Gastroesophageal sphincter (tissue), 3 donors: ENCODE data around the gene MEF2D.

Experiments used
- CTCF ChIP-seq, 4 experiments: fragments of 200-600 bp in 2 of 4; fragments of 450-650 bp in 2 of 4; sonication (generic) in 1 of 4; IDR thresholded peaks; one replicate each; pipeline ENCODE4 v1.5.1; 2017 to 2019; ENCODE audit warnings: antibody characterized with exemption in 4 of 4, mild to moderate bottlenecking in 2 of 4, moderate library complexity in 2 of 4
- POLR2AphosphoS5 ChIP-seq: sonication (generic); formaldehyde crosslinking; IDR thresholded peaks from one replicate; pipeline ENCODE4 v1.6.1; 2017; ENCODE audit warnings: antibody characterized with exemption

- TF ChIP-seq CTCF (IDR thresholded peaks at IDR 0.05) (no peak), POLR2AphosphoS5 (no peak)
Observed at GRCh38 chr1:156539818-156540355, 39.3 kb upstream of the MEF2D start.
